Gastrocnemius medialis (tissue), 4 donors: ENCODE data around the gene PALS2. TPM values are rescaled to one million over a fixed set of nuclear protein-coding genes. Genes with fewer than 3 reads are reported as not detected.

Experiments used
- ATAC-seq, 2 donors: fragments of 150-250 bp; one replicate each; pipeline ENCODE4 v1.9.1; 2016
- DNase-seq, 2 donors: peaks; one replicate each; pipeline ENCODE4 v3.0.0-alpha.2; 2019
- H3K27ac ChIP-seq, 4 donors: fragments of 200-600 bp; sonication (generic); 1 replicate in 1 of 4; 2 replicates in 3 of 4; pipeline ENCODE4 v1.5.1; 2016 to 2018; ENCODE audit warnings: mild to moderate bottlenecking in 2 of 4, moderate library complexity in 1 of 4
- H3K27me3 ChIP-seq, 3 donors: fragments of 200-600 bp; sonication (generic) in 2 of 3; 1 replicate in 1 of 3; 2 replicates in 2 of 3; pipeline versions ENCODE4 v1.5.1 to v1.6.0; 2016 to 2019; ENCODE audit warnings: mild to moderate bottlenecking in 1 of 3, moderate library complexity in 1 of 3
- H3K36me3 ChIP-seq, 2 donors: fragments of 200-600 bp; sonication (generic) in 1 of 2; one replicate each; pipeline ENCODE4 v1.5.1; 2017 to 2018
- H3K4me1 ChIP-seq, 2 donors: fragments of 200-600 bp; sonication (generic) in 1 of 2; one replicate each; pipeline ENCODE4 v1.5.1; 2016 to 2017; ENCODE audit warnings: mild to moderate bottlenecking in 2 of 2
- H3K4me3 ChIP-seq, 4 donors: fragments of 200-600 bp; sonication (generic) in 3 of 4; 1 replicate in 1 of 4; 2 replicates in 3 of 4; pipeline ENCODE4 v1.5.1; 2016 to 2019; ENCODE audit warnings: mild to moderate bottlenecking in 2 of 4
- H3K9me3 ChIP-seq, 3 donors: fragments of 200-600 bp; sonication (generic) in 2 of 3; 1 replicate in 1 of 3; 2 replicates in 2 of 3; pipeline ENCODE4 v1.5.1; 2016 to 2019
- POLR2A ChIP-seq, 2 donors: fragments of 450-650 bp; IDR thresholded peaks; one replicate each; pipeline ENCODE4 v1.6.1; 2017; ENCODE audit warnings: antibody characterized with exemption in 2 of 2, mild to moderate bottlenecking in 2 of 2, moderate library complexity in 2 of 2
- in situ Hi-C, 4 donors: fragments of 200-750 bp; cut with MboI; loops; one replicate each; pipeline versions ENCODE4 v1.15.0 to v1.8.0; 2017; ENCODE audit warnings: low sequenced_read_pairs in 4 of 4
- intact Hi-C: fragments of 100-400 bp; cut with DNase I; formaldehyde crosslinking; loops from one replicate; pipeline ENCODE4 v1.15.1; 2023; ENCODE audit warnings: low total_unique reads
- total RNA-seq, 4 donors: library from RNA; depleted of rRNA; stranded (reverse); fragments of >200 nt; gene quantifications; one replicate each; pipeline versions ENCODE4 v1.1.0 to v1.2.3, GENCODE V29; 2016
- TF ChIP-seq, protein P1 (sequence below), 5 experiments: fragments of 450-650 bp in 3 of 5; fragments of 200-600 bp in 2 of 5; sonication (generic) in 2 of 5; IDR thresholded peaks in 4 of 5; conservative IDR thresholded peaks in 1 of 5; 1 replicate in 4 of 5; 2 replicates in 1 of 5; pipeline ENCODE4 v1.5.1; 2016 to 2019; ENCODE audit warnings: antibody characterized with exemption in 5 of 5, mild to moderate bottlenecking in 3 of 5, moderate library complexity in 3 of 5

Gene PALS2
- total RNA-seq, 4 donors from 2014 or later, result 11.2 to 17.3 (median 12.4) TPM

GRCh38 chr7:24601600-24601999 lies 28.3 kb downstream of the PALS2 start:
- in situ Hi-C loops (no loop called here), intact Hi-C loops (no loop called here)
- no peak for ATAC-seq
- H3K36me3 ChIP-seq, result no peaks in the 10 kb centered on the region
- H3K27me3 ChIP-seq, result no peaks in the 10 kb centered on the region
- no peak overlapping the region for H3K27ac ChIP-seq
- H3K9me3 ChIP-seq, result no peaks in the 10 kb centered on the region
- TF ChIP-seq, protein P1, sequence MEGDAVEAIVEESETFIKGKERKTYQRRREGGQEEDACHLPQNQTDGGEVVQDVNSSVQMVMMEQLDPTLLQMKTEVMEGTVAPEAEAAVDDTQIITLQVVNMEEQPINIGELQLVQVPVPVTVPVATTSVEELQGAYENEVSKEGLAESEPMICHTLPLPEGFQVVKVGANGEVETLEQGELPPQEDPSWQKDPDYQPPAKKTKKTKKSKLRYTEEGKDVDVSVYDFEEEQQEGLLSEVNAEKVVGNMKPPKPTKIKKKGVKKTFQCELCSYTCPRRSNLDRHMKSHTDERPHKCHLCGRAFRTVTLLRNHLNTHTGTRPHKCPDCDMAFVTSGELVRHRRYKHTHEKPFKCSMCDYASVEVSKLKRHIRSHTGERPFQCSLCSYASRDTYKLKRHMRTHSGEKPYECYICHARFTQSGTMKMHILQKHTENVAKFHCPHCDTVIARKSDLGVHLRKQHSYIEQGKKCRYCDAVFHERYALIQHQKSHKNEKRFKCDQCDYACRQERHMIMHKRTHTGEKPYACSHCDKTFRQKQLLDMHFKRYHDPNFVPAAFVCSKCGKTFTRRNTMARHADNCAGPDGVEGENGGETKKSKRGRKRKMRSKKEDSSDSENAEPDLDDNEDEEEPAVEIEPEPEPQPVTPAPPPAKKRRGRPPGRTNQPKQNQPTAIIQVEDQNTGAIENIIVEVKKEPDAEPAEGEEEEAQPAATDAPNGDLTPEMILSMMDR (IDR thresholded peaks at IDR 0.05 in 4 of 5, conservative IDR thresholded peaks at IDR 0.05 in 1 of 5), result no peak
- no peak for TF ChIP-seq POLR2A (IDR thresholded peaks at IDR 0.05)
- DNase-seq, result no peak
- H3K4me3 ChIP-seq, result no peak overlapping the region
- peaks cover 9 to 22% of the 10 kb centered on the region in 2 donors for H3K4me1 ChIP-seq

GRCh38 chr7:24602860-24603456 lies 29.7 kb downstream of the PALS2 start:
- no peaks in the 10 kb centered on the region for H3K36me3 ChIP-seq
- H3K4me3 ChIP-seq, result no peak overlapping the region
- H3K9me3 ChIP-seq, result no peaks in the 10 kb centered on the region
- H3K27me3 ChIP-seq, result no peaks in the 10 kb centered on the region
- intact Hi-C loops, result no loop called here
- no peak for DNase-seq
- no peak for ATAC-seq
- peaks cover 9 to 23% of the 10 kb centered on the region in 2 donors for H3K4me1 ChIP-seq
- no peak overlapping the region for H3K27ac ChIP-seq
- in situ Hi-C loops, result no loop called here
- no peak for TF ChIP-seq POLR2A (IDR thresholded peaks at IDR 0.05)
- TF ChIP-seq, protein P1 (IDR thresholded peaks at IDR 0.05 in 4 of 5, conservative IDR thresholded peaks at IDR 0.05 in 1 of 5), result no peak

DNA sequence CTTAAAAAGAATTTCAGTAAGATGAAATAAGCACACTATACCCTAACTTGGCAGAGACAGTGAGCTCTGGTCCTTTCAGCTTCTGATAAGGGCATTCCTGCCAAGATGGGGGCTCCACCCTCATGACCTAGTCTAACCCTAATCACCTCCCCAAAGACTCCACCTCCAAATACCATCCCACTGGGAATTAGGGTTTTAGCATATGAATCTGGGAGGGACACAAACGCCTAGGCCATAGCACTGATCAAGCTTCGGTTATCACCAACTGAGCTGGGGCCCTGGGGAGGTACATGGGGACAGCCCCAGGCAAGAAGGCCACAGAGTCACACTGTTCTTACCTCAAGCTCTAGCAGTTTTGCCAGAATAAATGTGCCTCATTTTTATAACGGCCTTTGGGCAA lies 31.4 kb downstream of the PALS2 start:
- ATAC-seq (no peak), DNase-seq (no peak)
- no peaks in the 10 kb centered on the region for H3K36me3 ChIP-seq
- intact Hi-C loops, result no loop called here
- H3K27me3 ChIP-seq, result no peaks in the 10 kb centered on the region
- in situ Hi-C loops, result no loop called here
- H3K27ac ChIP-seq, result no peak overlapping the region
- no peaks in the 10 kb centered on the region for H3K9me3 ChIP-seq
- no peak for TF ChIP-seq POLR2A (IDR thresholded peaks at IDR 0.05)
- TF ChIP-seq, protein P1 (IDR thresholded peaks at IDR 0.05 in 4 of 5, conservative IDR thresholded peaks at IDR 0.05 in 1 of 5), result no peak
- no peak overlapping the region for H3K4me3 ChIP-seq
- H3K4me1 ChIP-seq, result peaks cover 17 to 39% of the 10 kb centered on the region in 2 donors

GRCh38 chr7:24608504-24608903 lies 35.3 kb downstream of the PALS2 start:
- Histone ChIP-seq H3K27me3 (no peaks in the 10 kb centered on the region), H3K4me3 (no peak overlapping the region), H3K9me3 (no peaks in the 10 kb centered on the region), H3K27ac (peak overlapping the region in 2 of 4 donors; percentile 25 to 39), H3K36me3 (no peaks in the 10 kb centered on the region), H3K4me1 (peaks cover 29 to 47% of the 10 kb centered on the region in 2 donors)
- no peak for ATAC-seq
- in situ Hi-C loops (no loop called here), intact Hi-C loops (no loop called here)
- TF ChIP-seq POLR2A (IDR thresholded peaks at IDR 0.05), result no peak
- TF ChIP-seq, protein P1 (IDR thresholded peaks at IDR 0.05 in 4 of 5, conservative IDR thresholded peaks at IDR 0.05 in 1 of 5), result no peak
- DNase-seq, result no peak

GRCh38 chr7:24609059-24609458 lies 35.8 kb downstream of the PALS2 start:
- DNase-seq (no peak), ATAC-seq (no peak)
- H3K27ac ChIP-seq, result peak overlapping the region in 2 of 4 donors; percentile 25 to 39
- in situ Hi-C loops, result no loop called here
- H3K36me3 ChIP-seq, result no peaks in the 10 kb centered on the region
- TF ChIP-seq POLR2A (IDR thresholded peaks at IDR 0.05), result no peak
- TF ChIP-seq, protein P1 (IDR thresholded peaks at IDR 0.05 in 4 of 5, conservative IDR thresholded peaks at IDR 0.05 in 1 of 5), result no peak
- H3K27me3 ChIP-seq, result no peaks in the 10 kb centered on the region
- H3K4me1 ChIP-seq, result peaks cover 29 to 47% of the 10 kb centered on the region in 2 donors
- no peaks in the 10 kb centered on the region for H3K9me3 ChIP-seq
- intact Hi-C loops, result no loop called here
- no peak overlapping the region for H3K4me3 ChIP-seq
